ENCODE results near the gene RALA.

RALA gene

GRCh38 chr7:39623047-39623731 lies at the start of gene RALA:
Gene RALA (plus strand): TSS chr7:39623572. CDS start chr7:39686668, 63,096 bp downstream.
- peak; percentile 91 to 92 for DNase-seq

DNA sequence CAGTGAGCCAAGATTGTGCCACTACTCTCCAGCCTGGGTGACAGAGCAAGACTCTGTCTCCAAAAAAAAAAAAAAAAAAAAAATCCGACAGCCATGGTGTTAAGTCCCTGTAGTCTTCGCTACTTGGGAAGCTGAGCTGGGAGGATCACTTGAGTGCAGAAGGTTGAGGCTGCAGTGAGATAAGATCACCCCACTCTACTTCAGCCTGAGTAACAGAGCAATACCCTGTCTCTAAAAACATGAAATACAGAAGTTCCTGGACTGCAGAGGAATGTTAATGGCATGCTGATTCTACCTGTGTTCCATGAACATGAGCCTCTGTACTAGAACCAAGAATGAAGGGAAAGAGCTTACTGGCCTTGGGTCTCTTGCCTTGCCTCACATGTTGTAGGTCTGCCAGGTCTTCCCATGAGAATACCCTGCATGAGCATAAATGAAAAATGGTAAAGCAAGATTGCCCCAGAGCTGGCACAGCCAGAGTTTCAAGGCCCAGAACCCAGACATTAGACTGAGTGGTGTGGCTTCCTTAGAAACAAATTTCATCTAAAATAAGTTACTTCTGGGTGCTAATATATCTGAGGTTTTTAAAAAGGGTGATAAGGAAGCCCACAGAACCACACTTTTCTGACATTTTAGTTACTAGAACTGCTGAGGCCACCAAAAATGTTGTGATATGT lies 48.6 kb upstream of the RALA start:
- no peak for DNase-seq

- no peak for DNase-seq
These were observed 46.0 kb upstream of the RALA start for GRCh38 chr7:39577229-39577874.

GRCh38 chr7:39580149-39580874 lies 43.1 kb upstream of the RALA start:
- DNase-seq: peak; percentile 75 to 79

DNA sequence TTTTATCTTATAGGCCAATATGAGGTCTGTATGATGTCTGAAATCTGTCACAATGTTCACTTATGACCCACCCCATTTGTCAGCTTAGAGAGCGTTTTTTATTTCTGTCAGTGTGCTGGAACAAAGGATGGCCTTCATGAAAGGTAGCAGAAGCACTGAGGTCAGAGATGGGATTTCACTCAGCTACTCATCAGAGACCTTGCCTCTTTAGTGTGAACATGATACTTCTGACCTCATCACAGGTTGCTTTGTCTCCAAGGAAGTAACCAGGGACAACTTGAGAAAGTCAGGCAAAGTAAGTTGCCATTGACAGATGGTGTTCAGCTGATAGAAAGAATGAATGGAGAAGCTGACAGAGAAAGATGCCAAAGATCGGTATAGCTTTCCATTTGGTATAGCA lies 40.8 kb upstream of the RALA start:
- DNase-seq: no peak

DNA sequence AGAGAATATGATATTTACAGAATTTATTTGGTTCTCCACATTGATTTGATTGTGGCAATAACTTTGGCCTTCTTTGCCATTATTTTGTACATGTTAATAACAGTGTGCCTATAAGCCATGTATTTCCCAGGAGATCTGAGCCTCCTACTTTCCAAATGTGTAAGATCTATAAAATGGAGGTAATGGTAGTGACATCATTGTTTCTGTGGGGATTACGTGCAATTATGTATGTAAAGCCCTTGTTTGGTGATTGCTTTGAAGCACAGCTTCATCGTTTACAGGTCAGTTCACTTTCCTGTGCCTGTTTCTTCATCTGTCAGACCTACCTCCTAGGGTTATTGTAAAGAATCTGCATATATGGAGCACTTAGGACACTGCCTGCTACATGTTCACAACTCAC lies 39.8 kb upstream of the RALA start:
- DNase-seq: no peak

DNA sequence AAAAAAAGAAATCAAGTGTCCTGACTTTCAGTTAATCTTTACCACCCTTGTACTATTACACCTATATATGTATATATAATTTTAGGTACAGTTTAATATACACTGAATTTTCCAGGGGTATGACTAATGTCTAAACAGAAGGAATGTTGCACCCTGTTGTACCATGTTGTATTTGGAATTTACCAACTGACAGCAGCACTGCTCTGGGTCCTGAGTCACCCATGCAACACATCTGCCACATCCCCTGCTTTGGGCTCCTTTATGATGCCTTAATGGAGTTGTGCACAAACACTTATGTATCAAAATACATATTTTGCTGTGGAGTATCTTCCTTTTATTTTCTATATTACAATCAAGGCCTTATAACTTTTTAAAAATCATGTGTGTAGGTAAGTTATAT lies 36.0 kb upstream of the RALA start:
- DNase-seq: no peak

DNA sequence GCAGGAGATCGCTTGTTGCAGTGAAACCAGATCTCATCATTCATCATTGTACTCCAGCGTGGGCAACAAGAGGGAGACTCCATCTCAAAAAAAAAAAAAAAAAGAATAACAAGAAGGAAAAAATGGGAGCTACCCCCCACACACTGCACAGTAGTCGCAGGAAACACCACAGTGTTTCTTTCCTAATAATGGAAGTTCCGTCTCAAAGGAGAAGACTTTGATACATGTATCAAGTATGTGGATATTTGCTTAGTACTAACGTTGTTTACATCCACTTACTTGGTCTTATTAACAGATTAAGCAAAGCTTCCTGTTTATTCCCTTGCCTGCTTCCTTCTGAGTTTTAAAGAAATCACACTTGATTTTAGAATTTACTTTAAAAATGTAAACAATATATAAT lies 35.0 kb upstream of the RALA start:
- no peak for DNase-seq

GRCh38 chr7:39589323-39590111 lies 33.9 kb upstream of the RALA start:
- peak; percentile 38 to 67 for DNase-seq

DNA sequence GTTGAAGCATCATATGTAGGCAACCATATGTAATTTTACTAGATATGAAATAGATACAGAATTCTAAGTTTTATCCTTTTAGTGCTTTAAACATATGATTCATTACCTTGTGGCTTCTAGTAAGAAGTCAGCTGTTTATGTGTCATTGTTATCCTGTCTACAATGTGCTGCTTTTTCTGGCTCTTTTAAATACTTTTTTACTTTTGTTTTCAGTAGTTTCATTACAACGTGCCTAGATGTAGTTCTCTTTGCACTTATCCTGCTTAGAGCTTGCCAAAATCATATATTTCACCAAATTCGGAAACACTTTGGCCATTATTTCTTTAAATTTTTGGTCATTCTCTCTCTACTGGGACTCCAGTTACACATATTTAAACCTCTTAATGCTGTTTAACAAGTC lies 30.8 kb upstream of the RALA start:
- no peak for DNase-seq

DNA sequence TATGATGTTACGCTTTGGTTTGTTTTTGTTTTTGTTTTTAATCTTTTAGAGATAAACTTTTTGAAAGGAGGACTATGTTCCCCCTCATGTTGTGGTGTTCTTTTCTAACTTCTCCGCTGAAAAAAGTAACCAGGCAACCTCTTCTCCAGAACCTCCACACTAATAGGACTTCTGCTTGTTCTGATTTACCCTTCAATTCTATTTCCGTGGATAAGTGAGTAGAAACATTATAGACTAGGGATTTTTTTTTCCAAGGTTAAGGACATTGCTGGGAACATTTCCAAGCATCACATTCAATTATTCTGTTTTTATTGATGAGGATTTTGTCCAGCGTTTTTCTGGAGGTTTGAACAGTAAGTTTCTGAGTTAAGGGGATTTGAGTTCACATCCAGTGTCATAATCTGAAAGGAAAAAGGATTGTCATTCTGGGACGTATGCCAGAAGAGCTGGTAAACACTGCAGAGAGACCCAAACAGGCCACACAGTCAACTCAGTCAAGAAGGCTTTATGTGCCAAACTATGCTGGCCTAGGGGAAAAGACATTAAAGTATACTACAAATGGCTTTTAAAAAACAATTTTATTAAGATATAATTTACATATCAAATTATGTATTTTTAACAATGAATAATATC lies 28.3 kb upstream of the RALA start:
- no peak for DNase-seq

GRCh38 chr7:39602351-39602750 lies 21.0 kb upstream of the RALA start:
- no peak for DNase-seq

DNA sequence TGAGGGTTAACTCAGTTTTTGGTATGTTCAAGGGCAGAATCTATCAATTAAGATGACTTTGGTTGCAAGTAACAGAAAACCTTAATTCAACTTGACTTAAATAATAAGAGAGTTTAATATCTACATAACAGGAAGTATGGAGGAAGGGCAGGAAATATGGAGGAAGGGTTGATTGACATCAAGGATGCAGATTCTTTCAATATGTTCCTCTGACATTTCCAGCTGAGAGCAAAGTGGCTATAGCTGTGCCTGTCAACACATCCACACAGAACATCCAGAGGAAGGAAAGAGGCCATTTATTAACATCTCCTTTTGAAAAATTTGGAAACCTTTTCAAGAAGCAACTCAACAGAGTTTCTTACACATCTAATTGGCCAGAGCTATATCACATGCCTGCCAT lies 19.4 kb upstream of the RALA start:
- DNase-seq: no peak

DNA sequence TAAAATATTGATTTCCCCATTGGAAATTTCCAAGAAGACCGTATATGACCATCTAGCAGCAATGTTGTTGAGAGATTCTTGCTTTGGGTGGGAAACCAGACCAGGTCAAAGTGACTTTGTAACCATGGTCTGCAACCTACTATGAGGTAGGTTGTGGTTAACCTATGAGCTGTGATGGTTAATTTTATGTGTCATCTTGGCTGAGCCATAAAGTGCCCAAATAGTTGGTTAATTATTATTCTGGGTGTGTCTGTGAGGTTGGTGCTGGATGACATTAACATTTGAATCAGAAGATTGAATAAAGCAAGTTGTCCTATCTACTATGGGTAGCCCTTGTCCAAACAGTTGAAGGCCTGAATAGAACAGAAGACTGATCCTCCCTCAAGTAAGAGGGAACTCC lies 18.3 kb upstream of the RALA start:
- DNase-seq: no peak

- DNase-seq: no peak
These were observed 17.0 kb upstream of the RALA start for GRCh38 chr7:39606352-39606751.

- DNase-seq: no peak
These were observed 16.4 kb upstream of the RALA start for GRCh38 chr7:39606941-39607340.

DNA sequence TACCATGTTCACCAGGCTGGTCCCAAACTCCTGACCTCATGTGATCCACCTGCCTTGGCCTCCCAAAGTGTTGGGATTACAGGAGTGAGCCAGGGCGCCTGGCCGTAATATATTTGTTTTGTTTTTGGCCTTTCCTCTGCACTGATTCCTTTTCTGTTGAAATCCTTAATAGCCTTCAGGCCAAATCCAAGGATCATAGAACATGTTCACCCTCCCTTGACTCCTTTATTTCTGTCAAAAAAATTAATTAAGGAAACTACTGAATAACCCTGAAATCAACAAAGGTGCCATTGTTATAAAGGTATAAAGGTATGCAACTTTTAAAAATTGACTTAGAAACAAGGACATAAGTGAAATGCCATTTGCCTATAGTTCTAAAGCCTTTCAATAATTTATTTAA lies 15.5 kb upstream of the RALA start:
- no peak for DNase-seq

DNA sequence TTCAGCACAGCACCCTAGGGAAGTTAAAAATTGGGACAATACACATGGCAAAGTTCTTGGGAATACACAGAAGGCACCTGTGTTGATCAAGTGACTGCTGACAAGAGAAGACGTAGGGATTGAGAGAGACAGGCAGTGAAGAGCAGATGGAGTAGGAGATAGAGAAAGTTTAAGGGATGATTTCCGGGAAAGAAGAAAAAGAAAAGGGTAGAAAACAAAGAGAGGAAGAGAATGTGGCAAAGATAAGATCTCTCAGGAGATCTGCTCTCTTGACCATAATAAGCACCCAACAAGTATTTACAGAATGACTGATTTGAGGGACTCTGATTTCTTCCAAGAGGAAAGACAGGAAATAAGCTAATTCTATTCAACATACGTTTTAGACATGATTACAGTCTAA lies 15.1 kb upstream of the RALA start:
- DNase-seq: no peak

DNA sequence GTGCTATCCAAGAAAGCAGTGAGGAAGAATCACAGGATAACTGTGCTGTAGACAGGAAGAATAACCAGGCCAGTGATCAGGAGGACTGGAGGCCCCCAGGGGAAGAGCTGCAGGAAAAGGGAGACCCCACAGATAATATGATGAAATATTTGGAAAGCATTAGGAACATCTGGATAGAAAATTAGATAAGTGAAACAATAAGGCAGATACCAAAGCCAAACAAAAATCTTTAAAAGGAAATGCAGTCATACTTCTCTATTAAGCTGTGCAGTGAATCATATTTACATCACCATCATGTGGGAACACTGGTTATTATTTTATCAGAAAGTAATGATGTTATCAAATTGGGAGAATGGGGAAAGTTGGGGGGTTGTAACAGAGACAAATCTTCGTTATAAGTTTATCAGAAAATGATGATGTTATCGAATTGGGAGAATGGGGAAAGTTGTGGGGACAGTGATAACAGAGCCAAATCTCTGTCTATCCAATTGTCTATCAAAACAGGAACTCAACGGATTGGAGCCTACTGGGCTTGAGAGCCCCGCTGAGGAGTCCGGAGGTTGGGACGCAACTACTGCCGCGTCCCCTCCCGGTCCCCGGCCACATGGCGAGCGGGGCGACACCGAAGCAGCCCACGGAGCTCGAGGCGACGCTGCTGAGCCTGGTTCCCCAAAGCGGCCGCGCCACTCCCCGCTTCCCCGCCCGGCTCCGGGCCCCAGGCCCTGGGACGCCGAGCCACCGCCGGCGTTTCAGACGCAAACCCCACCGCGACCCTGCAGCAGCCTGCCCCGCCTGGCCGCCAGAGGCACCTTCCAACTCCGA lies 14.0 kb upstream of the RALA start:
- peak in 1 of 2 donors; percentile 30 for DNase-seq

DNA sequence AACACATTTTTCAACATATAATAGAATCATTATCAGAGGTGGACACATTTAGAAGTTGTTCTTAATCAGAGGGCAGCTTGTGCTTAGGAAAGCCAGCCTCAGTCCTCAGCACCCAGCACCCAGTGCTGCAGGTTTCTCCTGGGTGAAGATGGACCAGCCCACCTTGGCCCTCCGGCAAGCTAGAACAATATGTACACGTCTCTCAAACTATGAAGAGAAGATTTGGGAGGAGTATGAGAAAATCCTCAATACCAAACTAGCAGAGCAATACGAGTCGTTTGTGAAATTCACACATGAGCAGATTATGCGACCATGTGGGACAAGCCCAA lies 13.5 kb upstream of the RALA start:
- DNase-seq: no peak

DNA sequence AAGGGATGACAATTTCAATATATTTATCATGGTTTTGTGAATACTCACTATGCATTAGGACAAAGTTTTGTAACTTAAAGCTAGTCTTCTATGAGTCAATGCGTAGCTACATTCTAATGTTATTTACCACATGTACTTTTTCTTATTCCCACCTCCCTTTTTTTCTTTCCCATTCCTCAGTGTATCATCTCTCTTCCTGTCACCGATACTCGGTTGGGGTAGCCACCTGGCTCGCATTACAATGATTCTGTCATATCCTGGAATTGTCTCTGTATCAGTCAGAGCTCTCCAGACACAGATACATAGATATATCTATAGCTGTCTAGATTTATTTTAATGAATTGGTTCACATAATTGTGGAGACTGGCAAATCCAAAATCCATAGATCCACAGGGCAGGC lies 9.8 kb upstream of the RALA start:
- no peak for DNase-seq

- DNase-seq: no peak
These were observed 9.1 kb upstream of the RALA start for GRCh38 chr7:39614299-39614698.
